Measurements from ENCODE around the gene ZNF470. TPM values are rescaled to one million over a fixed set of nuclear protein-coding genes. Genes with fewer than 3 reads are reported as not detected.
A peak's percentile ranks its signal among the peaks of the same experiment; 100 is the strongest.

Gene ZNF470
- total and polyA plus RNA-seq, 2 experiments from 2014 or later, result 5.7 to 10.0 TPM

DNA sequence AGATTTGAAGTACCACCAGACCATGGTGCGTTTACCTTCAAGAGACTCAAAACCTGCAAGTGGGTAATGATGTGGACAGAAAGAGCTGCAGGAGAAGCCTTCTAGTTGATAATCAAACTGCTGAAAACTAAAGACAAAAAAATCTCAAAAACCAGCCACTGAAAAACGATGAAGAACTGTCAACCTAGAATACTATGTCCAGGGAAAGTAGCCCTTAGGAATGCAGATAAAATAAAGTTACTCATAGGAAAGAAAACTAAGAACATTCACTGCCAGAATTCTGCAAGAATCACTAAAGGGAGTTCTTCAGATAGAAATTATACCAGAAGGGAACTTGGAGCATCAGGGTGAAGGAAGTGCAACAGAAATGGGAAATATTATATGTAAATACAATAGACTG, 5.3 kb downstream of the ZNF470 start:
- Histone ChIP-seq H3K9me3 (ENCODE audit: low read depth) (peaks cover 11% of the 10 kb centered on the region), H3K4me3 (no peak overlapping the region), H3K4me1 (ENCODE audit: low read depth) (no peaks in the 10 kb centered on the region), H3K27ac (no peak overlapping the region), H3K27me3 (no peaks in the 10 kb centered on the region), H3K36me3 (peaks cover 40% of the 10 kb centered on the region)
- DNase-seq (ENCODE audit: low read depth in 1 of 2, low spot score in 1 of 2), result no peak
- TF ChIP-seq, protein P1, sequence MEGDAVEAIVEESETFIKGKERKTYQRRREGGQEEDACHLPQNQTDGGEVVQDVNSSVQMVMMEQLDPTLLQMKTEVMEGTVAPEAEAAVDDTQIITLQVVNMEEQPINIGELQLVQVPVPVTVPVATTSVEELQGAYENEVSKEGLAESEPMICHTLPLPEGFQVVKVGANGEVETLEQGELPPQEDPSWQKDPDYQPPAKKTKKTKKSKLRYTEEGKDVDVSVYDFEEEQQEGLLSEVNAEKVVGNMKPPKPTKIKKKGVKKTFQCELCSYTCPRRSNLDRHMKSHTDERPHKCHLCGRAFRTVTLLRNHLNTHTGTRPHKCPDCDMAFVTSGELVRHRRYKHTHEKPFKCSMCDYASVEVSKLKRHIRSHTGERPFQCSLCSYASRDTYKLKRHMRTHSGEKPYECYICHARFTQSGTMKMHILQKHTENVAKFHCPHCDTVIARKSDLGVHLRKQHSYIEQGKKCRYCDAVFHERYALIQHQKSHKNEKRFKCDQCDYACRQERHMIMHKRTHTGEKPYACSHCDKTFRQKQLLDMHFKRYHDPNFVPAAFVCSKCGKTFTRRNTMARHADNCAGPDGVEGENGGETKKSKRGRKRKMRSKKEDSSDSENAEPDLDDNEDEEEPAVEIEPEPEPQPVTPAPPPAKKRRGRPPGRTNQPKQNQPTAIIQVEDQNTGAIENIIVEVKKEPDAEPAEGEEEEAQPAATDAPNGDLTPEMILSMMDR (IDR thresholded peaks at IDR 0.05; ENCODE audit: low read depth, low read length), result no peak

DNA sequence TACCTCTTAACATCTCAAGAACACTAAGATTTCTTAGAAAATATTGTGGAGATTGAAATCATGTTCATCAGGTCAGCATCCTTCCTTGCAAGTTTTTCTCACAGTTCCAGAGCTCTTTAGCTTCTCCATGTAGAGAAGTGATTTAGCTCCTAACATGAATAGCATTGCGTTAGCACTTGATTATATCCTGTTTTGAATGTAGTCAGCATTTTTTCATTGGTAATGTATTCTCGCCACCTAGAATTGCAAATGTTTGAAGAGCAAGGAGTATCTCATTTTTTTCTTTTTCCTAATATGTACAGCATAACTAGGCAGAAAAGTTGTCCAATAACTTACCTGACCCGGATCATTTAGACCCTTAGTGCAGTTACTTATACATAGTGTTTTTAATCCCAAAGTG, 6.6 kb downstream of the ZNF470 start:
- Histone ChIP-seq H3K36me3 (peaks cover 43% of the 10 kb centered on the region), H3K27ac (no peak overlapping the region)

DNA sequence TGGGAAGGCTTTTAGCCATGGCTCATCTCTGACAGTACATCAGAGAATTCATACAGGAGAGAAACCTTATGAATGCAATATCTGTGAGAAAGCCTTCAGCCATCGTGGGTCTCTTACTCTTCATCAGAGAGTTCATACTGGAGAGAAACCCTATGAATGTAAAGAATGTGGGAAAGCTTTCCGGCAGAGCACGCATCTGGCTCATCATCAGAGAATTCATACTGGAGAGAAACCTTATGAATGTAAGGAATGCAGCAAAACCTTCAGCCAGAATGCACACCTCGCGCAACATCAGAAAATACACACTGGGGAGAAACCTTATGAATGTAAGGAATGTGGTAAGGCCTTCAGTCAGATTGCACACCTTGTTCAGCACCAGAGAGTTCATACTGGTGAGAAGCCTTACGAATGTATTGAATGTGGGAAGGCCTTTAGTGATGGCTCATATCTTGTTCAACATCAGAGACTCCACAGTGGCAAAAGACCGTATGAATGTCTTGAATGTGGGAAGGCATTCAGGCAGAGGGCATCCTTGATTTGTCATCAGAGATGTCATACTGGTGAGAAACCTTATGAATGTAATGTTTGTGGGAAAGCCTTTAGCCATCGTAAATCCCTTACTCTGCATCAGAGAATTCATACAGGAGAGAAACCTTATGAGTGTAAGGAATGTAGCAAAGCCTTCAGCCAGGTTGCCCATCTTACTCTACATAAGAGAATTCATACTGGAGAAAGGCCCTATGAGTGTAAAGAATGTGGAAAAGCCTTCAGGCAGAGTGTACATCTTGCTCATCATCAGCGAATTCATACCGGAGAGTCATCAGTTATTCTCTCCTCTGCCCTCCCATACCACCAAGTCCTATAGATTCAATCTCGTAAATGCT, 10.7 kb downstream of the ZNF470 start:
- H3K4me1 ChIP-seq (ENCODE audit: low read depth), result no peaks in the 10 kb centered on the region
- H3K27ac ChIP-seq, result no peak overlapping the region
- peaks cover 21% of the 10 kb centered on the region for H3K9me3 ChIP-seq (ENCODE audit: low read depth)
- H3K4me3 ChIP-seq, result no peak overlapping the region
- no peak for DNase-seq (ENCODE audit: low read depth in 1 of 2, low spot score in 1 of 2)
- peaks cover 32% of the 10 kb centered on the region for H3K36me3 ChIP-seq
- H3K27me3 ChIP-seq, result no peaks in the 10 kb centered on the region
- TF ChIP-seq, protein P1 (IDR thresholded peaks at IDR 0.05; ENCODE audit: low read depth, low read length), result no peak

More for the DNA sequence above, 6.6 kb downstream of the ZNF470 start:
- H3K4me1 ChIP-seq (ENCODE audit: low read depth), result no peaks in the 10 kb centered on the region
- DNase-seq (ENCODE audit: low read depth in 1 of 2, low spot score in 1 of 2), result no peak
- peaks cover 21% of the 10 kb centered on the region for H3K9me3 ChIP-seq (ENCODE audit: low read depth)
- no peaks in the 10 kb centered on the region for H3K27me3 ChIP-seq
- no peak overlapping the region for H3K4me3 ChIP-seq
- TF ChIP-seq, protein P1 (IDR thresholded peaks at IDR 0.05; ENCODE audit: low read depth, low read length), result no peak

DNA sequence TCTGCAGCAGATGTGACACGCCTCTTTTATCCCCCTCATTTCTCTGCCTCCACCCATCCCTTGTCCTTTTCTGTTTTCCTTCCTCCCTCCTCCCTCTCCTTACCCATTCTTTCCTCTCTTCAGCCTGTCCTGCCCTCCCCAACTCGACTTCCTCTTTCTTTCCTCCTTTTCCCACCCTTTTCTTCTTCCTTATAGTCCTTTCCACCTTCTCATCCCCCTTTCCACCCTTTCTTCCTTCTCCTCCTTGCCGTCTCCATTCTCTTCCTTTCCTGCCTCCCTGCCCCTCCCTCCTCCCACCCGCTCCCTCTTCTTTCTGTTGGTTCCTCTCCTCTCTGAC, 27.1 kb downstream of the ZNF470 start:
- no peaks in the 10 kb centered on the region for H3K4me1 ChIP-seq (ENCODE audit: low read depth)
- H3K27me3 ChIP-seq, result no peaks in the 10 kb centered on the region
- TF ChIP-seq, protein P1 (IDR thresholded peaks at IDR 0.05; ENCODE audit: low read depth, low read length), result no peak
- no peak overlapping the region for H3K4me3 ChIP-seq
- H3K9me3 ChIP-seq (ENCODE audit: low read depth), result no peaks in the 10 kb centered on the region
- no peak overlapping the region for H3K27ac ChIP-seq
- DNase-seq (ENCODE audit: low read depth in 1 of 2, low spot score in 1 of 2), result no peak
- no peaks in the 10 kb centered on the region for H3K36me3 ChIP-seq

DNA sequence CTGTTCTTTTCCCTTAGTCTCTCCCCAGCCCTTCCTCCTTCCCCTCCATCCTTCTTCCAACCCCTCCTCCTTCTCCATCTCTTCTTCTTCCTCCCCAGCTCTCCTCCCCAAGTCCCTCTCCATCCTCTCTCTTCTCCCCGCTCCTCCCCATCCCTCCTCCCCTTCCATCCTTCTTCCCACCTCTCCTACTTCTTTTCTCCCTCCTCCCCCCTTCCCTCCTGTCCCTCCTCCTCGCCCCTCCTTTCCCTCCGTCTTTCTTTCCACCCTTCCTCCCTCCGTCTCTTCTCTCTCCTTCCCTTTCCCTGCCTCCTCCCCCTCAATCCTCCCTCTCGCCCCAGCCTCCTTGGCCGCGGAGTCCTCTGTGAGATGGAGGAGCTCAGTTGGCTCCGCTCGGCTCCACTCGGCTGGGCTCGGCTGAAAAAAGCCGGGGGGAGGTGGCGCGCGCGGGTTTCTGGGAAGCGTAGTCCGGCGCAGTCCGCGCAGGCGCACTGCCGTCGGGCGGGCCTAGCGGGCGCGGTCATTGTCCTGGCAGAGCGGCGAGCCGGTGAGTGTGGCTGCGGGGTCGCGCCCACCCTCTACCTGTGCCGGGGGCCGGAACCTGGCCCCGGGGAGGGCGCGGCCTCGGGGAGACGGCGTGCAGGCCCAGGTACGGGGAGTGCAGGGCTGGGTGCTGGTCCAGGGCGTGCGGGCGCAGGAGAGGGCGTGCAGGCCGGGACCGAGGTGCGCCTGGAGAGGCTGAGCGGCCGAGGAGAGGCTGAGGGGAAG, 27.7 kb downstream of the ZNF470 start, which contains the start of gene ZNF71:
TSS of gene ZNF71 (plus strand) at position 520 of the 765 bp plus-strand sequence. CDS start 6,257 bp downstream, outside the sequence.
- TF ChIP-seq, protein P1 (IDR thresholded peaks at IDR 0.05; ENCODE audit: low read depth, low read length), result no peak
- H3K4me3 ChIP-seq, result peak within 1 kb of the TSS; percentile 87
- H3K27me3 ChIP-seq, result no peaks in the 10 kb centered on the region
- DNase-seq (ENCODE audit: low read depth in 1 of 2, low spot score in 1 of 2), result peak; percentile 92
- H3K27ac ChIP-seq, result no peak within 1 kb of the TSS
- H3K9me3 ChIP-seq (ENCODE audit: low read depth), result no peaks in the 10 kb centered on the region
- H3K36me3 ChIP-seq, result no peaks in the 10 kb centered on the region
- no peaks in the 10 kb centered on the region for H3K4me1 ChIP-seq (ENCODE audit: low read depth)
